Pancreas (tissue), 10 donors: ENCODE measurements around the gene DMC1. TPM values are rescaled to one million over a fixed set of nuclear protein-coding genes. Genes with fewer than 3 reads are reported as not detected.

Experiments
- ATAC-seq, 4 donors: fragments of 200-7000 bp; cut with Tn5 transposase; one replicate each; pipeline versions ENCODE4 v1.8.0 to v1.9.1; 2020; ENCODE audit warnings: mild to moderate bottlenecking in 4 of 4, moderate library complexity in 4 of 4
- DNase-seq, 6 donors: peaks; one replicate each; pipeline ENCODE4 v3.0.0-alpha.2; 2020
- FAIRE-seq: peaks from 2 replicates; lab custom pipeline; 2012; peaks lifted over from hg19 to GRCh38; lab: Jason Lieb, UNC
- H3K27ac ChIP-seq, 4 donors: fragments of 200-600 bp; sonication (generic); 1 replicate in 3 of 4; 2 replicates in 1 of 4; pipeline versions ENCODE4 v1.5.0 to v1.8.0; 2020
- H3K27me3 ChIP-seq, 4 donors: fragments of 200-600 bp; one replicate each; pipeline ENCODE4 v1.8.0; 2021
- H3K36me3 ChIP-seq, 3 donors: fragments of 200-600 bp; sonication (generic) in 1 of 3; one replicate each; pipeline versions ENCODE4 v1.5.0 to v1.8.0; 2020 to 2021
- H3K4me1 ChIP-seq, 3 donors: fragments of 200-600 bp; one replicate each; pipeline ENCODE4 v1.8.0; 2021
- H3K4me3 ChIP-seq, 4 donors: fragments of 200-600 bp; sonication (generic) in 2 of 4; one replicate each; pipeline versions ENCODE4 v1.5.0 to v1.8.0; 2020 to 2021
- H3K9me3 ChIP-seq, 4 donors: fragments of 200-600 bp; one replicate each; pipeline ENCODE4 v1.8.0; 2021
- WGBS, 2 donors: extraction: QIAGEN DNeasy Blood & Tissue Kit; methylation state at CpG; one replicate each; pipeline ENCODE4 v1.1.7; 2013; 5-methylcytosine and 5-hydroxymethylcytosine counted together
- intact Hi-C, 3 donors: fragments of 100-400 bp; cut with DNase I; formaldehyde crosslinking; loops; one replicate each; pipeline versions ENCODE4 v1.11.1 to v1.14.2; 2022
- polyA plus RNA-seq, 2 donors: library from polyadenylated mRNA; stranded (reverse); fragments of 200-250 nt; gene quantifications; one replicate each; pipeline ENCODE4 v1.2.3, GENCODE V29; 2013
- total RNA-seq, 6 donors: library from RNA; stranded (reverse); fragmentation: NEBNext Ultra II Directional in 4 of 6; extraction: Animal tissue kit (Norgen Biotek cat#: 25700) in 4 of 6; gene quantifications; one replicate each; pipeline versions ENCODE4 v1.2.1 to v1.2.4, GENCODE V29; 2021 to 2023
- TF ChIP-seq, protein P1 (sequence below), 4 donors: fragments of 200-600 bp; sonication (generic) in 3 of 4; IDR thresholded peaks; one replicate each; pipeline versions ENCODE4 v1.5.0 to v1.8.0; 2021; ENCODE audit warnings: antibody characterized with exemption in 4 of 4
- donor health status: healthy with polysubstance abuse.
- donor health status: DM: no; HTN: no; CAD: no; lungs with moderate emphysema.
- donor health status: DM: no; HTN: no; CAD: no.
- donor health status: control.
- donor health status: control.
- donor health status: Bipolar disorder and iron deficiency.
- donor health status: DM: yes; HTN: yes; CAD: no.
- donor health status: DM: no; HTN: no; CAD: no.
- donor health status: DM: no; HTN: no; CAD: no.
- donor health status: DM: yes; HTN: yes; CAD: no.

Gene DMC1
- total and polyA plus RNA-seq, 8 donors = 0.14 to 0.28 (median 0.22) TPM; not detected in 4

DNA sequence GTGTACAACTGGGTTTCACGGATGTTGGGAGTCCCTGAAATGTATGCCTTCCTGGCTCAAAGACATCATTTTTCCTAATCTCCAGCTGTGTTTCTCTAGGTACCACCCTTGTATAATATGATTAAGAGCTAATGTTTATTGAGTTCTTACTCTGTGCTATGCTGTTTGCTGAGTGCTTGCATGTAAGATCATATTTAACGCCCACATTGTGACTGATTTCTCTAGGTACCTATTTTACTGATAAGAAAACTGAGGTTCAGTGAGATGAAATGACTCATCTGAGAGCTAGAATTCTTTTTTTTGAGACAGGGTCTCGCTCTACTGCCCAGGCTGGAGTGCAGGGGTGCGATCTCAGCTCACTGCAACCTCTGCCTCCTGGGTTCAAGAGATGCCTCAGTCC, 43.6 kb upstream of the DMC1 start:
- no peak for FAIRE-seq
- WGBS, 2 donors = 79 to 89% methylated on average over 4 of the region's 4 CpGs
- ATAC-seq = no peak

GRCh38 chr22:38612217-38613006, 42.4 kb upstream of the DMC1 start:
- TF ChIP-seq, protein P1, sequence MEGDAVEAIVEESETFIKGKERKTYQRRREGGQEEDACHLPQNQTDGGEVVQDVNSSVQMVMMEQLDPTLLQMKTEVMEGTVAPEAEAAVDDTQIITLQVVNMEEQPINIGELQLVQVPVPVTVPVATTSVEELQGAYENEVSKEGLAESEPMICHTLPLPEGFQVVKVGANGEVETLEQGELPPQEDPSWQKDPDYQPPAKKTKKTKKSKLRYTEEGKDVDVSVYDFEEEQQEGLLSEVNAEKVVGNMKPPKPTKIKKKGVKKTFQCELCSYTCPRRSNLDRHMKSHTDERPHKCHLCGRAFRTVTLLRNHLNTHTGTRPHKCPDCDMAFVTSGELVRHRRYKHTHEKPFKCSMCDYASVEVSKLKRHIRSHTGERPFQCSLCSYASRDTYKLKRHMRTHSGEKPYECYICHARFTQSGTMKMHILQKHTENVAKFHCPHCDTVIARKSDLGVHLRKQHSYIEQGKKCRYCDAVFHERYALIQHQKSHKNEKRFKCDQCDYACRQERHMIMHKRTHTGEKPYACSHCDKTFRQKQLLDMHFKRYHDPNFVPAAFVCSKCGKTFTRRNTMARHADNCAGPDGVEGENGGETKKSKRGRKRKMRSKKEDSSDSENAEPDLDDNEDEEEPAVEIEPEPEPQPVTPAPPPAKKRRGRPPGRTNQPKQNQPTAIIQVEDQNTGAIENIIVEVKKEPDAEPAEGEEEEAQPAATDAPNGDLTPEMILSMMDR (IDR thresholded peaks at IDR 0.05) = no peak
- no peak for DNase-seq
- 86 to 90% methylated on average over 5 of the region's 5 CpGs for WGBS, 2 donors

More for the DNA sequence above, 43.6 kb upstream of the DMC1 start:
- no peak overlapping the region for H3K27ac ChIP-seq
- no peaks in the 10 kb centered on the region for H3K9me3 ChIP-seq
- no peak overlapping the region for H3K4me3 ChIP-seq
- no peak for DNase-seq
- no peaks in the 10 kb centered on the region for H3K27me3 ChIP-seq
- H3K36me3 ChIP-seq = no peaks in the 10 kb centered on the region
- intact Hi-C loops = no loop called here
- H3K4me1 ChIP-seq = no peaks in the 10 kb centered on the region
- TF ChIP-seq, protein P1 (IDR thresholded peaks at IDR 0.05) = no peak

GRCh38 chr22:38611559-38611958, 41.6 kb upstream of the DMC1 start:
- 94 to 96% methylated on average over 5 of the region's 5 CpGs for WGBS, 2 donors
- no peaks in the 10 kb centered on the region for H3K27me3 ChIP-seq
- ATAC-seq = no peak
- intact Hi-C loops = no loop called here
- no peaks in the 10 kb centered on the region for H3K4me1 ChIP-seq
- DNase-seq = peak in 1 of 6 donors; percentile 31
- FAIRE-seq = no peak
- no peak overlapping the region for H3K27ac ChIP-seq
- H3K36me3 ChIP-seq = no peaks in the 10 kb centered on the region
- TF ChIP-seq, protein P1 (IDR thresholded peaks at IDR 0.05) = no peak
- H3K9me3 ChIP-seq = no peaks in the 10 kb centered on the region
- H3K4me3 ChIP-seq = no peak overlapping the region

More at GRCh38 chr22:38612217-38613006, 42.4 kb upstream of the DMC1 start:
- ATAC-seq (no peak), FAIRE-seq (no peak)
- Histone ChIP-seq H3K9me3 (no peaks in the 10 kb centered on the region), H3K27me3 (no peaks in the 10 kb centered on the region), H3K36me3 (no peaks in the 10 kb centered on the region), H3K27ac (no peak overlapping the region), H3K4me3 (no peak overlapping the region), H3K4me1 (no peaks in the 10 kb centered on the region)
- intact Hi-C loops = no loop called here

- no peak overlapping the region for H3K4me3 ChIP-seq
- no peaks in the 10 kb centered on the region for H3K9me3 ChIP-seq
- H3K27me3 ChIP-seq = no peaks in the 10 kb centered on the region
- intact Hi-C loops = no loop called here
- H3K27ac ChIP-seq = no peak overlapping the region
- FAIRE-seq (no peak), ATAC-seq (no peak), DNase-seq (peak in 1 of 6 donors; percentile 9)
- H3K36me3 ChIP-seq = no peaks in the 10 kb centered on the region
- TF ChIP-seq, protein P1 (IDR thresholded peaks at IDR 0.05) = no peak
- H3K4me1 ChIP-seq = no peaks in the 10 kb centered on the region
- 88 to 90% methylated on average over 5 of the region's 5 CpGs for WGBS, 2 donors
These were observed 40.3 kb upstream of the DMC1 start for GRCh38 chr22:38610234-38610633.
